Neural crest cell (in vitro differentiated cells): ENCODE results near the gene MXD3. TPM values are rescaled to one million over a fixed set of nuclear protein-coding genes. Genes with fewer than 3 reads are reported as not detected.
A peak's percentile ranks its signal among the peaks of the same experiment; 100 is the strongest.
"Not testable (repeated sequence)": the region's sequence is repeated elsewhere in the genome, so short reads cannot be mapped to it uniquely, and the experiment has no call there.

Experiments
- DNase-seq: peaks from one replicate; pipeline ENCODE4 v3.0.0; 2021; ENCODE audit warnings: low read depth, mixed read lengths, low spot score
- H3K27ac Mint-ChIP-seq: one replicate; pipeline ENCODE4 v1.8.0; 2021; ENCODE audit warnings: mild to moderate bottlenecking, mixed read lengths; ENCODE audit not compliant: unreplicated experiment
- H3K27me3 Mint-ChIP-seq: 2 replicates; pipeline ENCODE4 v1.8.0; 2021; ENCODE audit warnings: low read depth, mild to moderate bottlenecking, mixed read lengths
- H3K36me3 Mint-ChIP-seq: 2 replicates; pipeline ENCODE4 v1.8.0; 2021; ENCODE audit warnings: low read depth, mild to moderate bottlenecking, mixed read lengths
- H3K4me1 Mint-ChIP-seq: 2 replicates; pipeline ENCODE4 v1.8.0; 2021; ENCODE audit warnings: mixed read lengths
- H3K4me3 Mint-ChIP-seq: one replicate; pipeline ENCODE4 v1.8.0; 2021; ENCODE audit warnings: mild to moderate bottlenecking, mixed read lengths
- H3K9me3 Mint-ChIP-seq: 2 replicates; pipeline ENCODE4 v1.8.0; 2021; ENCODE audit warnings: mixed read lengths
- total RNA-seq: library from RNA; stranded (reverse); gene quantifications from 2 replicates; pipeline ENCODE4 v1.2.1, GENCODE V29; 2021
- TF ChIP-seq, protein P1 (sequence below): fragments of 200-600 bp; sonication (generic); conservative IDR thresholded peaks from 2 replicates; pipeline ENCODE4 v1.5.0; 2021; ENCODE audit warnings: antibody characterized with exemption, mild to moderate bottlenecking

The MXD3 gene
- total RNA-seq, 1 donor from 2014 or later = 40.3 TPM

DNA sequence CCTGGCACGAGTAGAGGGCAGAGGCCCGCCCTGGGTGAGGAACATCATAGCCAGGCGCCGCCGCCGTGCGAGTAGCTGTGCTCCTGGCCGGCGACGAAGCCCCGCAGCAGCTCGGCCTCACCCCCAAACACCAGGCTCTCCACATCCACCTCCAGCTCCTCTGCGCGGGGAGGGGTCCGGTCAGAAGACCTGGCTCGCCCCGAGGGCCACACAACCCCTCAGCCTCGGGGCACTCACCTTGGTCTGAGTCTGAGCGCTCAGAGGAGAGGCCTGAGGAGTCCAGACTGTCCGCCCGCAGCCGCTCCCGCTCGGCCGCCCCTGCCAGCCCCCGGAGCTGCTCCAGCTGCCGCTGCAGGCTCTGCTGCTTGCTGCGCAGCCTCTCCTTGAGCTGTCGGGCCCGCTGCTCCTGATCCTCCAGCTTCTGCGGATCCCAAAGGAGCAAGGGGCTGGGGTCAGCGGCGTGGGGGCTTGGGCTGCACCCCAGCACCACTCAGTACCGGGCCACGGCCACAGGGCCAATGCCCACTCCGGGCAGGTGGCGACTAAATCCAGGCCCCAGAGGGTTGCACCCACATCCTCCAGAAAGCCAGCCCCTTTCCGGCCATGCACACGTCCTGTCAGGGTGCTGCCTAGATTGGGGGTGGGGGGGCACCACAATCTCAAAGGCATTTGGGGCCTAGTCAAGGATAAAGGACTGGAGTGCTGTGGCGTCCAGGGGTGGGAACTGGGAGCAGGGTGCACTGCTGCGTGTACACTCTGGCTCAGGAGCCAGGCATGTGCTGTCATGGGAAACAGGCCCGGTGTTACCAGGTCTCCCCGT lies 3.9 kb downstream of the MXD3 start:
- H3K27me3 Mint-ChIP-seq = peaks cover 10% of the 10 kb centered on the region
- peak overlapping the region; percentile 95 for H3K4me3 Mint-ChIP-seq
- peaks cover 49% of the 10 kb centered on the region for H3K4me1 Mint-ChIP-seq
- H3K27ac Mint-ChIP-seq = no peak overlapping the region
- DNase-seq = no peak
- peaks cover 12% of the 10 kb centered on the region for H3K36me3 Mint-ChIP-seq
- no peaks in the 10 kb centered on the region for H3K9me3 Mint-ChIP-seq
- TF ChIP-seq, protein P1, sequence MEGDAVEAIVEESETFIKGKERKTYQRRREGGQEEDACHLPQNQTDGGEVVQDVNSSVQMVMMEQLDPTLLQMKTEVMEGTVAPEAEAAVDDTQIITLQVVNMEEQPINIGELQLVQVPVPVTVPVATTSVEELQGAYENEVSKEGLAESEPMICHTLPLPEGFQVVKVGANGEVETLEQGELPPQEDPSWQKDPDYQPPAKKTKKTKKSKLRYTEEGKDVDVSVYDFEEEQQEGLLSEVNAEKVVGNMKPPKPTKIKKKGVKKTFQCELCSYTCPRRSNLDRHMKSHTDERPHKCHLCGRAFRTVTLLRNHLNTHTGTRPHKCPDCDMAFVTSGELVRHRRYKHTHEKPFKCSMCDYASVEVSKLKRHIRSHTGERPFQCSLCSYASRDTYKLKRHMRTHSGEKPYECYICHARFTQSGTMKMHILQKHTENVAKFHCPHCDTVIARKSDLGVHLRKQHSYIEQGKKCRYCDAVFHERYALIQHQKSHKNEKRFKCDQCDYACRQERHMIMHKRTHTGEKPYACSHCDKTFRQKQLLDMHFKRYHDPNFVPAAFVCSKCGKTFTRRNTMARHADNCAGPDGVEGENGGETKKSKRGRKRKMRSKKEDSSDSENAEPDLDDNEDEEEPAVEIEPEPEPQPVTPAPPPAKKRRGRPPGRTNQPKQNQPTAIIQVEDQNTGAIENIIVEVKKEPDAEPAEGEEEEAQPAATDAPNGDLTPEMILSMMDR = no peak

GRCh38 chr5:177306674-177307543 lies 4.8 kb downstream of the MXD3 start:
- peak overlapping the region; percentile 95 for H3K4me3 Mint-ChIP-seq
- TF ChIP-seq, protein P1 = no peak
- H3K9me3 Mint-ChIP-seq = no peaks in the 10 kb centered on the region
- H3K27me3 Mint-ChIP-seq = peaks cover 12% of the 10 kb centered on the region
- peaks cover 54% of the 10 kb centered on the region for H3K4me1 Mint-ChIP-seq
- H3K36me3 Mint-ChIP-seq = peaks cover 12% of the 10 kb centered on the region
- peak overlapping the region; percentile 27 for H3K27ac Mint-ChIP-seq
- no peak for DNase-seq

- H3K36me3 Mint-ChIP-seq = peaks cover 12% of the 10 kb centered on the region
- peak overlapping the region; percentile 95 for H3K4me3 Mint-ChIP-seq
- peaks cover 54% of the 10 kb centered on the region for H3K4me1 Mint-ChIP-seq
- not testable (repeated sequence) for H3K27ac Mint-ChIP-seq, DNase-seq, H3K9me3 Mint-ChIP-seq
- H3K27me3 Mint-ChIP-seq = peaks cover 12% of the 10 kb centered on the region
These were observed 5.5 kb downstream of the MXD3 start for GRCh38 chr5:177306103-177306640.

DNA sequence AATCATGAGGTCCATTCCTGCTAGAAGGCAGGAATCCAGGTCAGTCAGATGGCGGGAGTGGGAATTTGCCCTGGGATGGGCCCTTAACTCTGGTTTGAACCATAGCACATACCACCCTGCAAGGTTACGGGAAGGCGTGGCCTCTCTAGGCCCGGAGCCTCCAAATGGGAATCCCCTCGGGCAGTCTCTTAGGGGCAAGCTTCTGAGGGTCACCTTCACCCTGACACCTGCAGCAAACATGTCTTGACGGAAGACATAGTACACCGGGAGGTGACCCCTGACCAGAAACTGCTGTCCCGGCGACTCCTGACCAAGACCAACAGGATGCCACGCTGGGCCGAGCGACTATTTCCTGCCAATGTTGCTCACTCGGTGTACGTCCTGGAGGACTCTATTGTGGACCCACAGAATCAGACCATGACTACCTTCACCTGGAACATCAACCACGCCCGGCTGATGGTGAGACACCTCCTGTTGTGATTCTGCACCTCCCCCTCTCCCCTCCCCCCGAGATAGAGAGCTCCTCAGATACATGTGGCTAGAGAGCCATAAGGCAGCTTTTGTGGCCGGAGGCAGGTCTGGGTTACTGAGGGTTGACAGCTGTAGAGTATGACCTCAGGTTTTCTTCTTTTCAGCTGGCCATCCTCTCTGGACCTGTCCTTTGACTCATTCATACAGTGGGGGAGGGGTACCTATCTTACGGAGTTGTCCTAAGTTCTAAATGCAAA lies 7.1 kb downstream of the MXD3 start:
- Mint-ChIP-seq H3K4me1 (peaks cover 53% of the 10 kb centered on the region), H3K27me3 (peaks cover 10% of the 10 kb centered on the region), H3K4me3 (peak overlapping the region; percentile 95), H3K36me3 (peaks cover 8% of the 10 kb centered on the region), H3K27ac (peak overlapping the region; percentile 97), H3K9me3 (no peaks in the 10 kb centered on the region)
- TF ChIP-seq, protein P1 = no peak
- no peak for DNase-seq

DNA sequence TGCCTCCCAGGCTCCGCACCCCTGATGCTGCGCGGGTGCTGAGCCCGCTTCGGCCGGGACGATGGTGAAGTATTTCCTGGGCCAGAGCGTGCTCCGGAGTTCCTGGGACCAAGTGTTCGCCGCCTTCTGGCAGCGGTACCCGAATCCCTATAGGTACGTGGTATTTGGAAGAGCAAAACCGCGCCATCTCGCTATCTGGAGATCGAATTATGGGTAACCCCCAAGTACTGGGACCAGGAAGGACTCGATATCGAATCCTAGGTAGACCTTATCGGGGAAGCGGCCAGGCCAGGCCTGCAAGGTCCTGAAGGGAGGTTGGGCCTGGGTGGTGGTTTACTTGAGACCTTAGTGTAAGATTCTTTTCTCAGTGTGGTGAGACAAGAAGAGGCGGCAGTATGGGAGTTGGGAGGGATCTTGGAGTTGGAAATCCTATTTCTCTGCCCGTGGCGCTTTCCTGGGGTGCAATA lies 7.7 kb downstream of the MXD3 start:
- Mint-ChIP-seq H3K27ac (peak overlapping the region; percentile 97), H3K4me1 (peaks cover 50% of the 10 kb centered on the region), H3K36me3 (peaks cover 8% of the 10 kb centered on the region), H3K9me3 (no peaks in the 10 kb centered on the region), H3K27me3 (peaks cover 10% of the 10 kb centered on the region), H3K4me3 (peak overlapping the region; percentile 95)
- DNase-seq = no peak
- TF ChIP-seq, protein P1 = no peak
